GM12878 (cell line): ENCODE data around the gene BMF. TPM values are rescaled to one million over a fixed set of nuclear protein-coding genes. Genes with fewer than 3 reads are reported as not detected.
A peak's percentile ranks its signal among the peaks of the same experiment; 100 is the strongest.

Source experiments
- ATF7 ChIP-seq: fragments of 450-650 bp; IDR thresholded peaks from 2 replicates; pipeline ENCODE4 v1.6.1; 2016; ENCODE audit warnings: low read depth, mild to moderate bottlenecking
- BCL3 ChIP-seq: IDR thresholded peaks from 2 replicates; pipeline ENCODE4 v1.6.1; 2011; ENCODE audit warnings: borderline replicate concordance, low read depth, mild to moderate bottlenecking, moderate library complexity, low read length; ENCODE audit not compliant: insufficient read depth, poor library complexity, severe bottlenecking
- BHLHE40 ChIP-seq, 2 experiments: fragments of 450-650 bp in 1 of 2; IDR thresholded peaks; 2 replicates each; pipeline ENCODE4 v1.6.1; 2011 to 2017; ENCODE audit warnings: low read depth in 2 of 2, borderline replicate concordance in 1 of 2, improper control_type of control experiment in 1 of 2, low read length in 1 of 2, mild to moderate bottlenecking in 1 of 2
- CBFB ChIP-seq: IDR thresholded peaks from 2 replicates; pipeline ENCODE4 v1.6.1; 2016; ENCODE audit warnings: antibody characterized with exemption, low read depth
- EP300 ChIP-seq, 2 experiments: fragments of 150-350 bp in 1 of 2; IDR thresholded peaks; 2 replicates each; pipeline ENCODE4 v1.6.1; 2011 to 2012; ENCODE audit warnings: low read depth in 2 of 2, low read length in 2 of 2, borderline replicate concordance in 1 of 2, improper control_type of control experiment in 1 of 2, inconsistent platforms in 1 of 2; ENCODE audit not compliant: control insufficient read depth in 1 of 2
- GATAD2B ChIP-seq: fragments of 450-650 bp; conservative IDR thresholded peaks from 2 replicates; pipeline ENCODE4 v1.6.1; 2017; ENCODE audit warnings: low read depth, mild to moderate bottlenecking, moderate library complexity
- HDAC2 ChIP-seq: fragments of 200-600 bp; sonication (generic); IDR thresholded peaks from 2 replicates; pipeline ENCODE4 v1.6.1; 2017
- IRF4 ChIP-seq: IDR thresholded peaks from 2 replicates; pipeline ENCODE4 v1.6.1; 2011; ENCODE audit warnings: low read depth, low read length
- IRF5 ChIP-seq: fragments of 450-650 bp; IDR thresholded peaks from 2 replicates; pipeline ENCODE4 v1.6.1; 2017; ENCODE audit warnings: borderline replicate concordance
- MXI1 ChIP-seq: fragments of 150-350 bp; IDR thresholded peaks from 2 replicates; pipeline ENCODE4 v1.6.1; 2011; ENCODE audit warnings: low read depth, mild to moderate bottlenecking, inconsistent platforms, low read length, improper control_type of control experiment
- MYB ChIP-seq: fragments of 150-350 bp; IDR thresholded peaks from 2 replicates; pipeline ENCODE4 v1.6.1; 2014; ENCODE audit warnings: mild to moderate bottlenecking, low read depth, low read length, borderline replicate concordance
- RB1 ChIP-seq: fragments of 450-650 bp; formaldehyde crosslinking; IDR thresholded peaks from 2 replicates; pipeline ENCODE4 v1.6.1; 2017; ENCODE audit warnings: mild to moderate bottlenecking, borderline replicate concordance
- SIX5 ChIP-seq: IDR thresholded peaks from 2 replicates; pipeline ENCODE4 v1.6.1; 2011; ENCODE audit warnings: mild to moderate bottlenecking, low read depth, low read length, moderate library complexity; ENCODE audit not compliant: severe bottlenecking
- ZZZ3 ChIP-seq: IDR thresholded peaks from 2 replicates; pipeline ENCODE4 v1.6.1; 2011; ENCODE audit warnings: low read depth; ENCODE audit not compliant: control insufficient read depth, insufficient read length
- polyA plus RNA-seq, 11 experiments: library from polyadenylated mRNA; depleted of rRNA in 4 of 11; unstranded in 6 of 11; stranded (reverse) in 5 of 11; fragments of >200 nt; fragmentation: Nextera tagmentation in 4 of 11; fragmentation: Illumina TruSeq in 1 of 11; extraction: Ambion mirVana in 4 of 11; extraction: Trizol in 1 of 11; gene quantifications; 1 replicate in 1 of 11; 2 replicates in 10 of 11; pipeline versions ENCODE4 v1.2.1 to v1.2.3, GENCODE V29; 2011 to 2016; ENCODE audit warnings: inconsistent platforms in 2 of 11, missing spikeins in 2 of 11, low read depth in 1 of 11
- total RNA-seq, 4 experiments: library from RNA; depleted of rRNA in 3 of 4; stranded (reverse); fragments of >200 nt in 3 of 4; fragmentation: Illumina TruSeq in 1 of 4; extraction: Trizol in 1 of 4; gene quantifications; 2 replicates each; pipeline versions ENCODE4 v1.2.1 to v1.2.3, GENCODE V29; 2013 to 2021
- TF ChIP-seq, protein P1 (sequence below): fragments of 450-650 bp; IDR thresholded peaks from 2 replicates; pipeline ENCODE4 v1.6.1; 2016; ENCODE audit warnings: mild to moderate bottlenecking
- TF ChIP-seq, protein P2 (sequence below): IDR thresholded peaks from 2 replicates; pipeline ENCODE4 v1.6.1; 2012; ENCODE audit warnings: improper control_type of control experiment, low read depth, low read length; ENCODE audit not compliant: insufficient replicate concordance

The BMF gene
- total and polyA plus RNA-seq, 10 of the 15 experiments (the other 5 are each of a cell fraction or from before 2014, with no cell fraction given): 0.82 to 34.9 (median 16.9) TPM

GRCh38 chr15:40044717-40045571, 63.7 kb downstream of the BMF start (continued):
- TF ChIP-seq IRF5: no peak
- no peak for TF ChIP-seq ZZZ3
- TF ChIP-seq BHLHE40 (IDR thresholded peaks at IDR 0.05; ENCODE audit: borderline replicate concordance in 1 of 2, low read depth in 2 of 2, low read length in 1 of 2): peak; percentile 44 to 63; a peak in 2 of 4 replicates
- TF ChIP-seq EP300 (IDR thresholded peaks at IDR 0.05; ENCODE audit: borderline replicate concordance in 1 of 2, control insufficient read depth in 1 of 2, low read depth in 2 of 2, low read length in 2 of 2): peak in 1 of 2 experiments; percentile 26; a peak in 1 of 4 replicates
- TF ChIP-seq RB1: peak; percentile 83; the same call in 1 of the 2 replicates
- TF ChIP-seq ATF7: peak; percentile 37; the same call in 1 of the 2 replicates
- TF ChIP-seq, protein P1, sequence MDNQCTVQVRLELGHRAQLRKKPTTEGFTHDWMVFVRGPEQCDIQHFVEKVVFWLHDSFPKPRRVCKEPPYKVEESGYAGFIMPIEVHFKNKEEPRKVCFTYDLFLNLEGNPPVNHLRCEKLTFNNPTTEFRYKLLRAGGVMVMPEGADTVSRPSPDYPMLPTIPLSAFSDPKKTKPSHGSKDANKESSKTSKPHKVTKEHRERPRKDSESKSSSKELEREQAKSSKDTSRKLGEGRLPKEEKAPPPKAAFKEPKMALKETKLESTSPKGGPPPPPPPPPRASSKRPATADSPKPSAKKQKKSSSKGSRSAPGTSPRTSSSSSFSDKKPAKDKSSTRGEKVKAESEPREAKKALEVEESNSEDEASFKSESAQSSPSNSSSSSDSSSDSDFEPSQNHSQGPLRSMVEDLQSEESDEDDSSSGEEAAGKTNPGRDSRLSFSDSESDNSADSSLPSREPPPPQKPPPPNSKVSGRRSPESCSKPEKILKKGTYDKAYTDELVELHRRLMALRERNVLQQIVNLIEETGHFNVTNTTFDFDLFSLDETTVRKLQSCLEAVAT: no peak
- TF ChIP-seq CBFB: 0 out of 2 replicates have a peak, but pooled peaks have one; percentile 13
- TF ChIP-seq MXI1: peak; percentile 95
- no peak for TF ChIP-seq MYB
- TF ChIP-seq GATAD2B: 0 out of 2 replicates have a peak, but pooled peaks have one; percentile 45
- TF ChIP-seq IRF4: peak; percentile 84
- no peak for TF ChIP-seq BCL3
- TF ChIP-seq HDAC2: no peak
- TF ChIP-seq, protein P2, sequence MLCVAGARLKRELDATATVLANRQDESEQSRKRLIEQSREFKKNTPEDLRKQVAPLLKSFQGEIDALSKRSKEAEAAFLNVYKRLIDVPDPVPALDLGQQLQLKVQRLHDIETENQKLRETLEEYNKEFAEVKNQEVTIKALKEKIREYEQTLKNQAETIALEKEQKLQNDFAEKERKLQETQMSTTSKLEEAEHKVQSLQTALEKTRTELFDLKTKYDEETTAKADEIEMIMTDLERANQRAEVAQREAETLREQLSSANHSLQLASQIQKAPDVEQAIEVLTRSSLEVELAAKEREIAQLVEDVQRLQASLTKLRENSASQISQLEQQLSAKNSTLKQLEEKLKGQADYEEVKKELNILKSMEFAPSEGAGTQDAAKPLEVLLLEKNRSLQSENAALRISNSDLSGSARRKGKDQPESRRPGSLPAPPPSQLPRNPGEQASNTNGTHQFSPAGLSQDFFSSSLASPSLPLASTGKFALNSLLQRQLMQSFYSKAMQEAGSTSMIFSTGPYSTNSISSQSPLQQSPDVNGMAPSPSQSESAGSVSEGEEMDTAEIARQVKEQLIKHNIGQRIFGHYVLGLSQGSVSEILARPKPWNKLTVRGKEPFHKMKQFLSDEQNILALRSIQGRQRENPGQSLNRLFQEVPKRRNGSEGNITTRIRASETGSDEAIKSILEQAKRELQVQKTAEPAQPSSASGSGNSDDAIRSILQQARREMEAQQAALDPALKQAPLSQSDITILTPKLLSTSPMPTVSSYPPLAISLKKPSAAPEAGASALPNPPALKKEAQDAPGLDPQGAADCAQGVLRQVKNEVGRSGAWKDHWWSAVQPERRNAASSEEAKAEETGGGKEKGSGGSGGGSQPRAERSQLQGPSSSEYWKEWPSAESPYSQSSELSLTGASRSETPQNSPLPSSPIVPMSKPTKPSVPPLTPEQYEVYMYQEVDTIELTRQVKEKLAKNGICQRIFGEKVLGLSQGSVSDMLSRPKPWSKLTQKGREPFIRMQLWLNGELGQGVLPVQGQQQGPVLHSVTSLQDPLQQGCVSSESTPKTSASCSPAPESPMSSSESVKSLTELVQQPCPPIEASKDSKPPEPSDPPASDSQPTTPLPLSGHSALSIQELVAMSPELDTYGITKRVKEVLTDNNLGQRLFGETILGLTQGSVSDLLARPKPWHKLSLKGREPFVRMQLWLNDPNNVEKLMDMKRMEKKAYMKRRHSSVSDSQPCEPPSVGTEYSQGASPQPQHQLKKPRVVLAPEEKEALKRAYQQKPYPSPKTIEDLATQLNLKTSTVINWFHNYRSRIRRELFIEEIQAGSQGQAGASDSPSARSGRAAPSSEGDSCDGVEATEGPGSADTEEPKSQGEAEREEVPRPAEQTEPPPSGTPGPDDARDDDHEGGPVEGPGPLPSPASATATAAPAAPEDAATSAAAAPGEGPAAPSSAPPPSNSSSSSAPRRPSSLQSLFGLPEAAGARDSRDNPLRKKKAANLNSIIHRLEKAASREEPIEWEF: no peak
- no peak for TF ChIP-seq SIX5
